ENCODE data around the gene PSMD11.

PSMD11 gene

GRCh38 chr17:32470405-32471167, 26.3 kb downstream of the PSMD11 start:
- TF ChIP-seq, protein P1, sequence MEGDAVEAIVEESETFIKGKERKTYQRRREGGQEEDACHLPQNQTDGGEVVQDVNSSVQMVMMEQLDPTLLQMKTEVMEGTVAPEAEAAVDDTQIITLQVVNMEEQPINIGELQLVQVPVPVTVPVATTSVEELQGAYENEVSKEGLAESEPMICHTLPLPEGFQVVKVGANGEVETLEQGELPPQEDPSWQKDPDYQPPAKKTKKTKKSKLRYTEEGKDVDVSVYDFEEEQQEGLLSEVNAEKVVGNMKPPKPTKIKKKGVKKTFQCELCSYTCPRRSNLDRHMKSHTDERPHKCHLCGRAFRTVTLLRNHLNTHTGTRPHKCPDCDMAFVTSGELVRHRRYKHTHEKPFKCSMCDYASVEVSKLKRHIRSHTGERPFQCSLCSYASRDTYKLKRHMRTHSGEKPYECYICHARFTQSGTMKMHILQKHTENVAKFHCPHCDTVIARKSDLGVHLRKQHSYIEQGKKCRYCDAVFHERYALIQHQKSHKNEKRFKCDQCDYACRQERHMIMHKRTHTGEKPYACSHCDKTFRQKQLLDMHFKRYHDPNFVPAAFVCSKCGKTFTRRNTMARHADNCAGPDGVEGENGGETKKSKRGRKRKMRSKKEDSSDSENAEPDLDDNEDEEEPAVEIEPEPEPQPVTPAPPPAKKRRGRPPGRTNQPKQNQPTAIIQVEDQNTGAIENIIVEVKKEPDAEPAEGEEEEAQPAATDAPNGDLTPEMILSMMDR (IDR thresholded peaks at IDR 0.05), result no peak
- no peak overlapping the region for H3K27ac ChIP-seq
- H3K79me2 ChIP-seq, result peaks cover 10% of the 10 kb centered on the region
- no peak overlapping the region for H3K9ac ChIP-seq
- H3K27me3 ChIP-seq (ENCODE audit: control insufficient read depth, insufficient read depth, low read length), result no peaks in the 10 kb centered on the region
- no peak overlapping the region for H2AFZ ChIP-seq
- H3K36me3 ChIP-seq (ENCODE audit: control insufficient read depth, insufficient read depth, low read length), result no peaks in the 10 kb centered on the region
- no peak overlapping the region for H3K4me3 ChIP-seq (ENCODE audit: low read depth, low read length)
- no peaks in the 10 kb centered on the region for H3K9me3 ChIP-seq (ENCODE audit: control insufficient read depth, low read length)
- H3K4me1 ChIP-seq, result peaks cover 10% of the 10 kb centered on the region
- H3K4me2 ChIP-seq (ENCODE audit: low read length), result no peak overlapping the region

DNA sequence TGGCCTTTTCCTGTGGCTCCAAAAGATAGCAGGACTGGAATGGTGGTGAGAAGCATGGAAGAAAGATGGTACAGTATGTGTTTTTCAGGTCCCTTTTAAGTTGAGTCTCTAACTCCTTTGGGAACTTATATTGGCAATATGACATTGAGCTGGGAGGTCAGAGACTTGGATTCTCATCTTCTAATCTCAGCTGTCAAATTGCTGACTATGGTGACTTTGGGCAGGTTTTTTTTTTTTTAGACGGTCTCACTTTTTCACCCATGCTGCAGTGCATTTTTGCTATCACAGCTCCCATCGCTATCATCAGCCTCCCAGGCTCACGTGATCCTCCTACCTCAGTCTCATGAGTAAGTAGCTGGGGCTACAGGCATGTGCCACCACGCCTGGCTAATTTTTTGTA, 27.3 kb downstream of the PSMD11 start:
- no peaks in the 10 kb centered on the region for H3K36me3 ChIP-seq (ENCODE audit: control insufficient read depth, insufficient read depth, low read length)

DNA sequence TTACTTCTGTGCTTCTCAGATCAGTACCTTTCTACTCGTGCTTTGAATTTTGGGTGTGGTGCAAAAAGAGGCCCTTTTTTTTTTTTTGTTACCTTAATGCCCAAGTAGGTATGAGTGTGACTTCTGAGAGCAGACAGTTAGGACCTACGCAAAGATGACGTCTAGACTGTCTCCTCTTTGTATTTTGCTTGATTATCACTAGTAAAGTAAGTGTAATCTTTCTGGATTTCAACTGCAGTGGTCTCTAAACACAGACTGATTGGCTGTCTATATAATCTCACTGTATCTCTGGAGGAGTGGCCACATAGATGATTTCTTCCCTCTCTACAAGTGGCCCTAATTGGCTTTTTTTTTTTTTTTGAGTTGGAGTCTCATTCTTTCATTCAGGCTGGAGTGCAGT, 30.9 kb downstream of the PSMD11 start:
- Histone ChIP-seq H3K9ac (no peak overlapping the region), H3K4me3 (ENCODE audit: low read depth, low read length) (no peak overlapping the region), H3K4me1 (peaks cover 10% of the 10 kb centered on the region), H3K79me2 (no peaks in the 10 kb centered on the region), H3K9me3 (ENCODE audit: control insufficient read depth, low read length) (no peaks in the 10 kb centered on the region), H3K27ac (no peak overlapping the region), H3K36me3 (ENCODE audit: control insufficient read depth, insufficient read depth, low read length) (no peaks in the 10 kb centered on the region), H3K27me3 (ENCODE audit: control insufficient read depth, insufficient read depth, low read length) (no peaks in the 10 kb centered on the region), H2AFZ (no peak overlapping the region), H3K4me2 (ENCODE audit: low read length) (no peak overlapping the region)
- TF ChIP-seq, protein P1 (IDR thresholded peaks at IDR 0.05), result no peak

More for the DNA sequence above, 27.3 kb downstream of the PSMD11 start:
- Histone ChIP-seq H3K4me3 (ENCODE audit: low read depth, low read length) (no peak overlapping the region), H3K4me1 (peaks cover 10% of the 10 kb centered on the region), H3K4me2 (ENCODE audit: low read length) (no peak overlapping the region), H3K79me2 (peaks cover 10% of the 10 kb centered on the region), H3K9ac (no peak overlapping the region), H3K9me3 (ENCODE audit: control insufficient read depth, low read length) (no peaks in the 10 kb centered on the region), H3K27me3 (ENCODE audit: control insufficient read depth, insufficient read depth, low read length) (no peaks in the 10 kb centered on the region), H3K27ac (peak overlapping the region; percentile 34), H2AFZ (no peak overlapping the region)
- TF ChIP-seq, protein P1 (IDR thresholded peaks at IDR 0.05), result no peak

DNA sequence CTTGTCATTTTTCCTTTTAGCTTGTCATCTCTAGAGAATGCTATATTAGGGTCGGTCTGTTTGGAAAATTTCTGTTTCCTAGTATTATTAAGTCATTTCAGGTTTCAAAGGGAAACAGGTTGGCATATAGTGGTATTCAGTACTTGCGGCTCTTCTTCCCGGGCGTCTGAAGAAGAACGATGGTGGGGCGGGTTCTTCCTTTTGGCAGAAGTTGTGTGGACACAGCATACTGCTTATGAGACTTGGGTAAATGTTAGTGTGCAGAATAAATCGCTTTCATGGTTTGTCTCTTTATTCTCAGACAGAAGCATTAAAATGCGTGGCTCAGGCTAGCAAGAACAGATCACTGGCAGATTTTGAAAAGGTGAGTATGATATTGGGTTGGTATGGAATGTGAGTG, 32.9 kb downstream of the PSMD11 start:
- Histone ChIP-seq H3K36me3 (ENCODE audit: control insufficient read depth, insufficient read depth, low read length) (no peaks in the 10 kb centered on the region), H3K27me3 (ENCODE audit: control insufficient read depth, insufficient read depth, low read length) (no peaks in the 10 kb centered on the region)

More for the DNA sequence above, 32.9 kb downstream of the PSMD11 start:
- Histone ChIP-seq H3K9me3 (ENCODE audit: control insufficient read depth, low read length) (no peaks in the 10 kb centered on the region), H2AFZ (no peak overlapping the region), H3K4me1 (peaks cover 2% of the 10 kb centered on the region), H3K79me2 (no peaks in the 10 kb centered on the region), H3K9ac (no peak overlapping the region), H3K27ac (no peak overlapping the region), H3K4me3 (ENCODE audit: low read depth, low read length) (no peak overlapping the region), H3K4me2 (ENCODE audit: low read length) (no peak overlapping the region)
- TF ChIP-seq, protein P1 (IDR thresholded peaks at IDR 0.05), result no peak

All from parathyroid adenoma (tissue), 2 donors.